HG03045 (cell line): Measurements from ENCODE around the gene TMEM253.

Source experiments
- ATAC-seq: cut with Tn5 transposase; IDR thresholded peaks from one replicate; pipeline ENCODE4 v1.9.1; 2021; ENCODE audit warnings: mild to moderate bottlenecking, moderate library complexity; ENCODE audit not compliant: unreplicated experiment

TMEM253 gene

GRCh38 chr14:21089877-21090193, 11.0 kb upstream of the TMEM253 start:
- no peak for ATAC-seq

- no peak for ATAC-seq
Observed at GRCh38 chr14:21090194-21090939, 10.5 kb upstream of the TMEM253 start.

- no peak for ATAC-seq
Observed at GRCh38 chr14:21090940-21091663, 9.8 kb upstream of the TMEM253 start.

- no peak for ATAC-seq
Observed at GRCh38 chr14:21091821-21092272, 9.0 kb upstream of the TMEM253 start.

- peak; percentile 77 for ATAC-seq
Observed at GRCh38 chr14:21092273-21093011, 8.4 kb upstream of the TMEM253 start.

GRCh38 chr14:21093018-21093417, 7.8 kb upstream of the TMEM253 start:
- no peak for ATAC-seq

- ATAC-seq, result no peak
Observed at GRCh38 chr14:21093769-21094681, 6.8 kb upstream of the TMEM253 start.

- no peak for ATAC-seq
Observed at GRCh38 chr14:21095430-21096205, 5.2 kb upstream of the TMEM253 start.

- no peak for ATAC-seq
Observed at GRCh38 chr14:21096438-21096837, 4.4 kb upstream of the TMEM253 start.

GRCh38 chr14:21096978-21097635, 3.8 kb upstream of the TMEM253 start:
- ATAC-seq, result no peak

GRCh38 chr14:21097636-21098075, 3.2 kb upstream of the TMEM253 start:
- no peak for ATAC-seq

- no peak for ATAC-seq
Observed at GRCh38 chr14:21098076-21098891, 2.6 kb upstream of the TMEM253 start, which contains the start of gene ZNF219. TSS of gene ZNF219 (minus strand) at chr14:21098655. CDS start at chr14:21093591, 5,064 bp downstream.

- ATAC-seq, result no peak
Observed at GRCh38 chr14:21098892-21099595, 1.8 kb upstream of the TMEM253 start.

GRCh38 chr14:21099596-21099985, 1.3 kb upstream of the TMEM253 start:
- no peak for ATAC-seq

- ATAC-seq, result no peak
Observed at GRCh38 chr14:21101802-21102413, 1.0 kb downstream of the TMEM253 start.

GRCh38 chr14:21102521-21103410, 1.9 kb downstream of the TMEM253 start:
- no peak for ATAC-seq

- no peak for ATAC-seq
Observed at GRCh38 chr14:21103411-21103709, 2.5 kb downstream of the TMEM253 start.
